HG03442 (cell line): ENCODE results near the gene IL9R.
"Not testable (repeated sequence)": the region's sequence is repeated elsewhere in the genome, so short reads cannot be mapped to it uniquely, and the experiment has no call there.

ENCODE experiments used
- ATAC-seq: cut with Tn5 transposase; IDR thresholded peaks from one replicate; pipeline ENCODE4 v1.9.1; 2021; ENCODE audit warnings: mild to moderate bottlenecking, moderate library complexity; ENCODE audit not compliant: unreplicated experiment

Gene IL9R

GRCh38 chrX:156028653-156029237, 31.2 kb downstream of the IL9R start:
- ATAC-seq = not testable (repeated sequence)

GRCh38 chrX:156029296-156029695, 31.8 kb downstream of the IL9R start:
- not testable (repeated sequence) for ATAC-seq

GRCh38 chrX:156029707-156030442, 32.4 kb downstream of the IL9R start:
- ATAC-seq = not testable (repeated sequence)

- not testable (repeated sequence) for ATAC-seq
These were observed 33.0 kb downstream of the IL9R start for GRCh38 chrX:156030474-156030873.
